Keratinocyte (primary cell): Measurements from ENCODE around the gene FNBP1. TPM values are rescaled to one million over a fixed set of nuclear protein-coding genes. Genes with fewer than 3 reads are reported as not detected.

Experiments used
- DNase-seq: peaks from one replicate; pipeline ENCODE4 v3.0.0-alpha.2; 2011; ENCODE audit warnings: low read depth, missing footprints, low spot score
- FAIRE-seq: peaks from 2 replicates; lab custom pipeline; 2011; peaks lifted over from hg19 to GRCh38; lab: Jason Lieb, UNC
- H2AFZ ChIP-seq: 2 replicates; pipeline ENCODE4 v1.6.0; 2012; ENCODE audit warnings: low read length, control low read depth, inconsistent platforms; ENCODE audit not compliant: control insufficient read depth
- H3K27ac ChIP-seq: 2 replicates; pipeline ENCODE4 v1.5.1; 2011; ENCODE audit warnings: low read length; ENCODE audit not compliant: control insufficient read depth, insufficient read depth
- H3K27me3 ChIP-seq: 3 replicates; pipeline ENCODE4 v1.6.0; 2011; ENCODE audit warnings: low read length; ENCODE audit not compliant: control insufficient read depth, insufficient read depth; ENCODE audit errors: extremely low read depth
- H3K36me3 ChIP-seq, 2 experiments: 2 replicates in 1 of 2; 3 replicates in 1 of 2; pipeline ENCODE4 v1.5.1; 2011; ENCODE audit warnings: low read length in 2 of 2, mild to moderate bottlenecking in 1 of 2; ENCODE audit not compliant: control insufficient read depth in 2 of 2, insufficient read depth in 2 of 2; ENCODE audit errors: extremely low read depth in 1 of 2
- H3K4me1 ChIP-seq: 3 replicates; pipeline ENCODE4 v1.5.1; 2011; ENCODE audit warnings: low read length; ENCODE audit not compliant: control insufficient read depth, insufficient read depth; ENCODE audit errors: extremely low read depth
- H3K4me2 ChIP-seq: 3 replicates; pipeline ENCODE4 v1.6.0; 2011; ENCODE audit warnings: low read depth, low read length; ENCODE audit not compliant: control insufficient read depth, insufficient read depth; ENCODE audit errors: extremely low read depth
- H3K4me3 ChIP-seq, 3 experiments: fragments of 200-600 bp in 1 of 3; sonication (generic) in 1 of 3; 2 replicates in 2 of 3; 3 replicates in 1 of 3; pipeline ENCODE4 v1.5.1; 2011 to 2016; ENCODE audit warnings: low read length in 3 of 3, mild to moderate bottlenecking in 3 of 3, control low read depth in 2 of 3, inconsistent platforms in 1 of 3, low read depth in 1 of 3, mixed read lengths in 1 of 3, mixed run types in 1 of 3, moderate library complexity in 1 of 3; ENCODE audit not compliant: control insufficient read depth in 2 of 3, insufficient read depth in 2 of 3; ENCODE audit errors: extremely low read depth in 1 of 3
- H3K79me2 ChIP-seq: 2 replicates; pipeline ENCODE4 v1.6.0; 2012; ENCODE audit warnings: low read length; ENCODE audit not compliant: control insufficient read depth, insufficient read depth
- H3K9ac ChIP-seq: 3 replicates; pipeline ENCODE4 v1.6.0; 2011; ENCODE audit warnings: low read length; ENCODE audit not compliant: control insufficient read depth, insufficient read depth; ENCODE audit errors: extremely low read depth
- H3K9me1 ChIP-seq: 3 replicates; pipeline ENCODE4 v1.6.0; 2011; ENCODE audit warnings: low read length; ENCODE audit not compliant: control insufficient read depth, insufficient read depth; ENCODE audit errors: extremely low read depth
- H3K9me3 ChIP-seq: 2 replicates; pipeline ENCODE4 v1.5.1; 2012; ENCODE audit warnings: low read depth, low read length; ENCODE audit not compliant: control insufficient read depth
- H4K20me1 ChIP-seq: 3 replicates; pipeline ENCODE4 v1.6.0; 2011; ENCODE audit warnings: low read length; ENCODE audit not compliant: control insufficient read depth, insufficient read depth; ENCODE audit errors: extremely low read depth
- CTCF ChIP-seq, 3 experiments: IDR thresholded peaks in 1 of 3; conservative IDR thresholded peaks in 1 of 3; optimal IDR thresholded peaks in 1 of 3; 2 replicates in 2 of 3; 3 replicates in 1 of 3; pipeline versions ENCODE3 to v1.5.1; 2011; ENCODE audit warnings: low read length in 3 of 3, mild to moderate bottlenecking in 3 of 3, moderate library complexity in 2 of 3, control low read depth in 1 of 3, inconsistent platforms in 1 of 3; ENCODE audit not compliant: insufficient read depth in 2 of 3; ENCODE audit errors: extremely low read depth in 1 of 3
- EZH2 ChIP-seq: IDR thresholded peaks from one replicate; pipeline ENCODE4 v1.6.1; 2012; ENCODE audit warnings: inconsistent platforms, mild to moderate bottlenecking, low read length, moderate library complexity
- dilution Hi-C: fragments of 300-500 bp; cut with MboI; formaldehyde crosslinking; loops from one replicate; pipeline ENCODE4 v1.7.0; 2020; ENCODE audit warnings: low sequenced_read_pairs; ENCODE audit not compliant: extremely low pct_ligation_motif_present
- polyA plus RNA-seq, 5 experiments: library from polyadenylated mRNA; depleted of rRNA in 3 of 5; stranded (reverse) in 3 of 5; stranded (forward) in 1 of 5; unstranded in 1 of 5; fragments of >200 nt; gene quantifications; 1 replicate in 1 of 5; 2 replicates in 3 of 5; 3 replicates in 1 of 5; pipeline versions ENCODE4 v1.2.1 to v1.2.3, GENCODE V29; 2011 to 2012; ENCODE audit warnings: missing spikeins in 2 of 5, low read depth in 1 of 5, low replicate concordance in 1 of 5

Gene FNBP1
- polyA plus RNA-seq, 1 donor (not counting 4 experiments of a cell fraction or from before 2014, with no cell fraction given): 9.6 TPM

GRCh38 chr9:129962889-129963703 is 79.9 kb downstream of the FNBP1 start:
- H3K4me2 ChIP-seq: peak overlapping the region; percentile 99
- H3K79me2 ChIP-seq: no peaks in the 10 kb centered on the region
- H3K4me3 ChIP-seq: peak overlapping the region; percentile 38 to 81 (median 78)
- peak overlapping the region; percentile 88 for H2AFZ ChIP-seq
- no peaks in the 10 kb centered on the region for H3K27me3 ChIP-seq
- H3K9me1 ChIP-seq: no peaks in the 10 kb centered on the region
- peaks cover 0 to 1% of the 10 kb centered on the region in 2 experiments for H3K36me3 ChIP-seq
- FAIRE-seq (no peak), DNase-seq (no peak)
- no peaks in the 10 kb centered on the region for H4K20me1 ChIP-seq
- peaks cover 21% of the 10 kb centered on the region for H3K4me1 ChIP-seq
- dilution Hi-C loops: no loop called here
- TF ChIP-seq CTCF (optimal IDR thresholded peaks at IDR 0.05 in 1 of 3, IDR thresholded peaks at IDR 0.05 in 1 of 3, conservative IDR thresholded peaks at IDR 0.05 in 1 of 3; ENCODE audit: extremely low read depth in 1 of 3, insufficient read depth in 2 of 3, low read length in 3 of 3) (no peak), EZH2 (no peak)
- peak overlapping the region; percentile 77 for H3K27ac ChIP-seq
- H3K9me3 ChIP-seq: no peaks in the 10 kb centered on the region
- peak overlapping the region; percentile 82 for H3K9ac ChIP-seq

- dilution Hi-C loops: no loop called here
- FAIRE-seq: no peak
Measured at GRCh38 chr9:129962451-129962864, 80.5 kb downstream of the FNBP1 start.

More at GRCh38 chr9:129962451-129962864, 80.5 kb downstream of the FNBP1 start:
- Histone ChIP-seq H3K4me2 (peak overlapping the region; percentile 99), H3K36me3 (peaks cover 0 to 1% of the 10 kb centered on the region in 2 experiments), H3K4me1 (peaks cover 21% of the 10 kb centered on the region), H3K79me2 (no peaks in the 10 kb centered on the region), H3K4me3 (peak overlapping the region; percentile 38 to 81 (median 78)), H3K9ac (peak overlapping the region; percentile 82), H3K27me3 (no peaks in the 10 kb centered on the region), H4K20me1 (no peaks in the 10 kb centered on the region), H2AFZ (peak overlapping the region; percentile 88), H3K9me3 (no peaks in the 10 kb centered on the region), H3K27ac (peak overlapping the region; percentile 77), H3K9me1 (no peaks in the 10 kb centered on the region)
- no peak for DNase-seq
- TF ChIP-seq CTCF (optimal IDR thresholded peaks at IDR 0.05 in 1 of 3, IDR thresholded peaks at IDR 0.05 in 1 of 3, conservative IDR thresholded peaks at IDR 0.05 in 1 of 3; ENCODE audit: extremely low read depth in 1 of 3, insufficient read depth in 2 of 3, low read length in 3 of 3) (no peak), EZH2 (no peak)
